Fibroblast of lung (primary cell): ENCODE measurements around the gene DNAJC6. TPM values are rescaled to one million over a fixed set of nuclear protein-coding genes. Genes with fewer than 3 reads are reported as not detected.

Source experiments
- DNase-seq, 2 donors: peaks; one replicate each; pipeline versions ENCODE4 v3.0.0 to v3.0.0-alpha.2; 2010; ENCODE audit warnings: low read depth in 2 of 2
- H2AFZ ChIP-seq: 2 replicates; pipeline ENCODE4 v1.5.1; 2012; ENCODE audit warnings: low read length, control low read depth, inconsistent platforms
- H3K27ac ChIP-seq: 2 replicates; pipeline ENCODE4 v1.5.1; 2011; ENCODE audit warnings: low read length, control low read depth; ENCODE audit not compliant: insufficient read depth
- H3K27me3 ChIP-seq: 2 replicates; pipeline ENCODE4 v1.5.1; 2011; ENCODE audit warnings: mild to moderate bottlenecking, low read length; ENCODE audit not compliant: control insufficient read depth, insufficient read depth
- H3K36me3 ChIP-seq: 2 replicates; pipeline ENCODE4 v1.5.1; 2011; ENCODE audit warnings: low read length; ENCODE audit not compliant: control insufficient read depth, insufficient read depth
- H3K4me1 ChIP-seq: 2 replicates; pipeline ENCODE4 v1.5.1; 2011; ENCODE audit warnings: low read length; ENCODE audit not compliant: control insufficient read depth, insufficient read depth; ENCODE audit errors: extremely low read depth
- H3K4me2 ChIP-seq: 2 replicates; pipeline ENCODE4 v1.5.1; 2011; ENCODE audit warnings: low read length, control low read depth; ENCODE audit not compliant: insufficient read depth; ENCODE audit errors: extremely low read depth
- H3K4me3 ChIP-seq, 4 experiments: fragments of 200-600 bp in 1 of 4; sonication (generic) in 1 of 4; replicated peaks in 1 of 4; 2 replicates each; pipeline ENCODE4 v1.5.1; 2011 to 2016; ENCODE audit warnings: low read length in 4 of 4, low read depth in 3 of 4, mild to moderate bottlenecking in 3 of 4, control low read depth in 2 of 4, inconsistent platforms in 1 of 4, mixed read lengths in 1 of 4; ENCODE audit not compliant: insufficient read depth in 1 of 4; ENCODE audit errors: control extremely low read depth in 1 of 4
- H3K79me2 ChIP-seq: 2 replicates; pipeline ENCODE4 v1.5.1; 2012; ENCODE audit warnings: mild to moderate bottlenecking, low read length, inconsistent platforms; ENCODE audit not compliant: control insufficient read depth, insufficient read depth
- H3K9ac ChIP-seq: 2 replicates; pipeline ENCODE4 v1.5.1; 2011; ENCODE audit warnings: mild to moderate bottlenecking, low read length, control low read depth; ENCODE audit not compliant: insufficient read depth
- H3K9me3 ChIP-seq: 2 replicates; pipeline ENCODE4 v1.5.1; 2012; ENCODE audit warnings: low read depth, low read length; ENCODE audit not compliant: control insufficient read depth, insufficient read depth
- H4K20me1 ChIP-seq: 2 replicates; pipeline ENCODE4 v1.5.1; 2011; ENCODE audit warnings: low read length; ENCODE audit not compliant: control insufficient read depth, insufficient read depth; ENCODE audit errors: extremely low read depth
- CTCF ChIP-seq, 2 donors: IDR thresholded peaks in 1 of 2; conservative IDR thresholded peaks in 1 of 2; 1 replicate in 1 of 2; 2 replicates in 1 of 2; pipeline ENCODE4 v1.5.1; 2011 to 2012; ENCODE audit warnings: low read length in 2 of 2, control low read depth in 1 of 2, inconsistent platforms in 1 of 2, low read depth in 1 of 2, mild to moderate bottlenecking in 1 of 2
- EZH2 ChIP-seq: IDR thresholded peaks from 2 replicates; pipeline ENCODE4 v1.5.1; 2012; ENCODE audit warnings: low read length, control low read depth, mild to moderate bottlenecking; ENCODE audit errors: missing control alignments
- polyA plus RNA-seq, 2 donors: library from polyadenylated mRNA; depleted of rRNA in 1 of 2; stranded (reverse) in 1 of 2; unstranded in 1 of 2; fragments of >200 nt; gene quantifications; 2 replicates each; pipeline ENCODE4 v1.2.1, GENCODE V29; 2011 to 2012; ENCODE audit warnings: missing spikeins in 1 of 2
- total RNA-seq: library from RNA; depleted of rRNA; stranded (reverse); fragments of >200 nt; gene quantifications from 2 replicates; pipeline ENCODE4 v1.2.1, GENCODE V29; 2014

Gene DNAJC6
- total and polyA plus RNA-seq, 2 donors (not counting 1 experiment from before 2014, with no cell fraction given) = 0.33 to 0.98 TPM

DNA sequence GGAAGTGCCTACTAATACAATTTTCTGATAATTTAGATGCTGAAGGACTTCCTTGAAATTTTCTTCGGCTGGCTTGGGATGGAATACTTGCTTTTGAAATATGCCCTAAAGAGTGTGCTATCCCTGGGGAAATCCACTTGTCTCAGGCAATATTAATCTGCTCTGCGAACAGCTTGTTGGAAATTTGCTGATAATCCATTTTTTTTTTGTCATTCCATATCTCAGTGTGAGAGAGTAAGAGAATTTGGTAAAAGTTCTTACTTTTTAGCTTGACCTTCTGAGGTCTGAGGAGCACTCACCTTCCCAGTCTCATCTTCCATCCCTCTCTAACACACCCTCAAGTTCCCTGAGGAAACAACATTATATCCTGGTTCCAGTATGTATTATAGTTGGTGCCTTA lies 36.8 kb downstream of the DNAJC6 start:
- H3K9ac ChIP-seq = no peak overlapping the region
- H4K20me1 ChIP-seq = no peaks in the 10 kb centered on the region
- H3K36me3 ChIP-seq = no peaks in the 10 kb centered on the region
- no peak overlapping the region for H2AFZ ChIP-seq
- no peak overlapping the region for H3K4me3 ChIP-seq
- no peaks in the 10 kb centered on the region for H3K4me1 ChIP-seq
- H3K4me2 ChIP-seq = no peak overlapping the region
- H3K27ac ChIP-seq = no peak overlapping the region
- TF ChIP-seq CTCF (conservative IDR thresholded peaks at IDR 0.05 in 1 of 2, IDR thresholded peaks at IDR 0.05 in 1 of 2; ENCODE audit: low read depth in 1 of 2, low read length in 2 of 2) (no peak), EZH2 (no peak)
- H3K9me3 ChIP-seq = no peaks in the 10 kb centered on the region
- DNase-seq = no peak
- no peaks in the 10 kb centered on the region for H3K79me2 ChIP-seq
- no peaks in the 10 kb centered on the region for H3K27me3 ChIP-seq

GRCh38 chr1:65355031-65355712 lies 45.8 kb downstream of the DNAJC6 start:
- H3K36me3 ChIP-seq = no peaks in the 10 kb centered on the region
- H4K20me1 ChIP-seq = no peaks in the 10 kb centered on the region
- no peak overlapping the region for H3K4me3 ChIP-seq
- no peak overlapping the region for H3K27ac ChIP-seq
- DNase-seq = no peak
- no peaks in the 10 kb centered on the region for H3K27me3 ChIP-seq
- no peak overlapping the region for H3K9ac ChIP-seq
- H3K9me3 ChIP-seq = no peaks in the 10 kb centered on the region
- no peak overlapping the region for H2AFZ ChIP-seq
- no peak for TF ChIP-seq EZH2
- no peak for TF ChIP-seq CTCF (conservative IDR thresholded peaks at IDR 0.05 in 1 of 2, IDR thresholded peaks at IDR 0.05 in 1 of 2; ENCODE audit: low read depth in 1 of 2, low read length in 2 of 2)
- H3K79me2 ChIP-seq = no peaks in the 10 kb centered on the region
- H3K4me2 ChIP-seq = no peak overlapping the region
- H3K4me1 ChIP-seq = no peaks in the 10 kb centered on the region

- DNase-seq = no peak
- TF ChIP-seq CTCF (conservative IDR thresholded peaks at IDR 0.05 in 1 of 2, IDR thresholded peaks at IDR 0.05 in 1 of 2; ENCODE audit: low read depth in 1 of 2, low read length in 2 of 2) = no peak
- TF ChIP-seq EZH2 = no peak
- no peak overlapping the region for H2AFZ ChIP-seq
- H3K36me3 ChIP-seq = no peaks in the 10 kb centered on the region
- H3K9me3 ChIP-seq = no peaks in the 10 kb centered on the region
- no peak overlapping the region for H3K4me2 ChIP-seq
- no peaks in the 10 kb centered on the region for H3K4me1 ChIP-seq
- no peaks in the 10 kb centered on the region for H3K79me2 ChIP-seq
- no peaks in the 10 kb centered on the region for H4K20me1 ChIP-seq
- no peaks in the 10 kb centered on the region for H3K27me3 ChIP-seq
- no peak overlapping the region for H3K9ac ChIP-seq
- H3K4me3 ChIP-seq = no peak overlapping the region
- no peak overlapping the region for H3K27ac ChIP-seq
These were observed 48.1 kb downstream of the DNAJC6 start for GRCh38 chr1:65357291-65357960.
